T47D (cell line): ENCODE data around the gene MEX3D.
"Not testable (repeated sequence)": the region's sequence is repeated elsewhere in the genome, so short reads cannot be mapped to it uniquely, and the experiment has no call there.

Source experiments
- DNase-seq, 2 experiments: peaks; one replicate each; pipeline versions ENCODE4 v3.0.0 to v3.0.0-alpha.2; 2011 to 2012; ENCODE audit warnings: low read depth in 1 of 2, low spot score in 1 of 2
- JUND ChIP-seq: IDR thresholded peaks from 2 replicates; pipeline ENCODE4 v1.6.1; 2012; ENCODE audit warnings: low read depth
- in situ Hi-C: cut with HindIII; loops from 2 replicates; pipeline ENCODE4 v1.10.0; 2016; ENCODE audit warnings: low sequenced_read_pairs, low pct_unique_long_range_greater_than_20kb

Gene MEX3D

GRCh38 chr19:1524287-1524971 lies 43.7 kb downstream of the MEX3D start:
- in situ Hi-C loops = no loop called here
- no peak for TF ChIP-seq JUND
- DNase-seq = no peak

- DNase-seq = no peak
- in situ Hi-C loops = no loop called here
Measured at GRCh38 chr19:1523412-1524286, 44.5 kb downstream of the MEX3D start, which contains the start of gene PLK5. PLK5 (plus strand) TSS chr19:1524077; CDS start chr19:1526997, 2,920 bp downstream.

DNA sequence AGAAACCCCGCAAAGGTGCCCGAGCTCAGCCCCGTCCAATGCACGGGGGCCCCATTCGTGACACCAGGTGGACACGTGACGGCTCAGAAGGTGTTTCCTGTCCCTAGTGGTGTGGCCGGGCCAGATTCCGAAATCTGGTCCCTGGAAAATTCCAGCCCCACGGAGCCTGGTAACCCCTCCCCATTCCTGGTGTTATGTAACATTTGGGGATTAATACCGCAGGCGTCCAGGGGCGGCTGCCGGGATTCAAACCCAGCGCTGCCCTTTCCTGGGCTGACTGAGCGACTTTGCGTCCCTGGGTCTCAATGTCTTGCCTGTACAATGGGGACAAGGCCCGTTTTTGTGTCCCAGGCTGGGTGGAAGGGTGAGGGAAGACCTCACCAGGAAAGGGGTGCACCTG lies 45.3 kb downstream of the MEX3D start:
- TF ChIP-seq JUND = no peak
- in situ Hi-C loops = no loop called here
- DNase-seq = no peak

More at GRCh38 chr19:1523412-1524286, 44.5 kb downstream of the MEX3D start, which contains the start of gene PLK5:
- no peak for TF ChIP-seq JUND

GRCh38 chr19:1522061-1522460 lies 46.1 kb downstream of the MEX3D start:
- TF ChIP-seq JUND = no peak
- DNase-seq = no peak
- in situ Hi-C loops = no loop called here

- DNase-seq = no peak
- in situ Hi-C loops = no loop called here
- TF ChIP-seq JUND = no peak
Measured at GRCh38 chr19:1521636-1522035, 46.5 kb downstream of the MEX3D start.

DNA sequence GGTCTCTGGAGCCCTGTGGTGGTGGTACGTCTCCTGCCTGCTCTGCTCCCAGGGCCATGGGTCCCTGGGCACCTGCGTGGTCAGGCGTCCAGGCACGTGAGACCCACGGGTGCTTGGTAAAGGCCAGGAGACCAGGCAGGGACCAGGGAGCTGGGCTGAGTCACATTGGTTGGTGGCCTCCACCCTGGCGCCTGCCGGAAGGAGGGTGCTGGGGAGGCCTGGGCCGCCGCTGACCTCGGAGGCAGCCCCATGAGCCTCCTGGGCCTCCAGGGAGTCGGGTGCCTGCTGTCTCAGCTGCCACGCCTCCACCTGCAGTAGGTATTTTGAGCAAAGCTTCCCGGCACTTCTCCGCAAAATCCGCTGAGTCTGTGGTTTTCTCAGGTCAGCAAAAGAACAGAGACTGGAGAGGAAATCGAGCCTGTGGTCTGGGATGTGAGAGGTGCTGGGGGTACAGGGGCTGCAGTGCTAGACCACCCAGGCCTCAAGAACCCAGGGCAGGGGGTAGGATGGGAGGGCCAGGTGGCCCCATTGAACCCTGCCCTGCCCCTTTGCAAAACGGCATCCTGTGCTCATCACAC lies 47.8 kb downstream of the MEX3D start:
- no peak for TF ChIP-seq JUND
- no peak for DNase-seq
- in situ Hi-C loops = no loop called here

GRCh38 chr19:1519802-1520201 lies 48.3 kb downstream of the MEX3D start:
- DNase-seq, in situ Hi-C loops: not testable (repeated sequence)

GRCh38 chr19:1518471-1518870 lies 49.7 kb downstream of the MEX3D start:
- TF ChIP-seq JUND = no peak
- in situ Hi-C loops = no loop called here
- no peak for DNase-seq

DNA sequence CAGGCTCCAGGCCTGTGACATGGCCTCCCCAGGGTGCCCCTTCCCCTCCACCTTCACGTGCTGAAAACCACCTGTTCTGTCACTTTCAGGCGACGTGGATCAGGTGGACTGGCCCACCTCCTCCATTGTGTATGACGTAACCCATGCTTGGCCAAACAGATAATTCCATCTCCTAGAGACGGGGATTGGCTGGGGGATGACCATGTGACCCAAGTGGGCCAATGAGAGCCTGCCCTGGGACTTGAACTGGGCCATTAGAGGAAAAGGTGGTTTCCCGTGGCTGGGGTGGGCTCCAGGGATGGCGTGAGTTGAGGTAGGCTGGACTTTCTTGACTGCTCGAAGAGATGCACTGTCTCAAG lies 51.8 kb downstream of the MEX3D start:
- no peak for TF ChIP-seq JUND
- in situ Hi-C loops = no loop called here
- DNase-seq = no peak

- in situ Hi-C loops = no loop called here
- no peak for TF ChIP-seq JUND
- DNase-seq = no peak
Measured at GRCh38 chr19:1514986-1515721, 53.0 kb downstream of the MEX3D start.

DNA sequence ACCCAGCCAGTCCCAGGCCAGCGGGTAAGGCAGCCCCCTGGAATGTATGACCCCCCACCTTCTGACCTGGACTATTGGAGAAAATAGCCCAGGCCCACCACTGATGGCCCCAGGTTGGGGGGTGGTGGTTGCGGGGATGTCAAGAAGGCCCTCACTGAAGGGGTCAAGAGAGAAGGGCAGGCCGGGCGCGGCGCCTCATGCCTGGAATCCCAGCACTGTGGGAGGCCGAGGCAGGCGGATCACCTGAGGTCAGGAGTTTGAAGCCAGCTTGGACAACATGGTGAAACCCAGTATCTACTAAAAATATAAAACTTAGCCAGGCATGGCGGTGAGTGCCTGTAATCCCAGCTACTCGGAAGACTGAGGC lies 53.8 kb downstream of the MEX3D start:
- in situ Hi-C loops = no loop called here
- DNase-seq = no peak
- TF ChIP-seq JUND = no peak

DNA sequence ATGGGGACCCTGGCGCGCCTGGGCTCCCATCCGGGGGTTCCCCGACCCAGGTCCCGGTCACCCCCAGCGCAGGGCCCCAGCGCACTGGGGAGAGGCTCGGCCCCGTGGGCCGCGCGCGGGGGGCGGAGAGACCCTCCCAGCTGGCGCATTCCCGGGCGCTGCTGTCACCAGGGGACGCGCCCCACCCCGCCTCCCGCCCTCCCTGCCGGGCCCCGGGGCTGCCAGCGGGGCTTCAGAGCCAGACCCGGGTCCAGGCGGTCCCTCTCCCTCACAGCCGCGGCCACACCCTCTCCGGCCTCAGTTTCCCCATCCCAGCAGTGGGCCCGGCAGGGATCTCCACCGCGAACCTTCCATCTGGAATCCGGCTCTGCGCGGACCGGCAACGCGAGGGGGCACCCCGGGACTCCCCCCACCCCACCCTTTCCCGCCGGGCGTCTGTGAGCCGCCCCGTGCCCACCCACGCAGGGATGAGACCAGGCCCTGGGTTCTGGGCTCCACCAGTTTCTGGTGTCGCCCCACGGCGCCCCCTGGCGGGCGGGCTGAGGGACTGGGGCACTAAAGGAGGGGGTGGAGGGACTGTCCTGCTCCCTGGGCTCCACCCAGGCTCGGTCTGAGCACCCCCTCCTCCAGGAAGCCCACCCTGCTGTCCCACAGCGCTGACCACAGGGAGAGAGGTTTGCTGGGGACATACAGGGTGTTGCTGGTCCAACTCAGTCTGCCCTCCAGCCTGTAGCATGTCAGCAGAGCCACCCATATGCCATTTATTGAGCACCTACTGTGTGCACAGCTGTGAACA lies 54.4 kb downstream of the MEX3D start:
- in situ Hi-C loops = no loop called here
- TF ChIP-seq JUND = no peak
- DNase-seq = peak in 1 of 2 experiments; percentile 70
